ENCODE data around the gene MAPK8IP2.

MAPK8IP2 gene

DNA sequence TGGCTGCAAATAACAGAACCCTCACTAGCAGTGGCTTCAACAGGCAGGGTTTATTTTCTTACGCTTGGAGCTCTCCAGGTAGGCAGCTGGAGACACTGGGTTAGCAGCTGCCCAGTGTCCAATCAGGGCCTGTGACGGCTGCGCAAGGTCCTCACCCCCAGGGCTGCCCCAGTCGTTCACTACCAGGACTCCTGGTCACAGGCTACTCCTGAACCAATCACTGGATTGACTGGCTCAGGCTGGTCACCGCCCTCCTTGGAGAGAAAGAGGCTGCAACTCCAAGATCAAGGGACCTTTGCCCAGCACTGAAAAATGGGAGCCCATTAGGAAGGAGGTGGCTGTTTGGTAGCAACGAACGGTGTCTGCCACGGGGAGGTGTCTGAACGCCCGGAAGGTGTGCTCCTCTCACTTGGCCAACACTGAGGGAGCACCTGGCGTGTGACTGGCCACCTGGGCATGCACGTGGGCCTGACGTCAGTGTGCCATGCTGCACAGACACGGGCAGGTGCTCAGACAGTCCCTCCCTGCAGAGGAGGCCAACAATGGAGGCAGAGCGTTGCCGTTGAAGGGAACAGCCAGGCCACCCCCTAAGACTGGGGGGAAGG lies 22.2 kb downstream of the MAPK8IP2 start:
- no peak for DNase-seq (ENCODE audit: low spot score)
- TF ChIP-seq, protein P1, sequence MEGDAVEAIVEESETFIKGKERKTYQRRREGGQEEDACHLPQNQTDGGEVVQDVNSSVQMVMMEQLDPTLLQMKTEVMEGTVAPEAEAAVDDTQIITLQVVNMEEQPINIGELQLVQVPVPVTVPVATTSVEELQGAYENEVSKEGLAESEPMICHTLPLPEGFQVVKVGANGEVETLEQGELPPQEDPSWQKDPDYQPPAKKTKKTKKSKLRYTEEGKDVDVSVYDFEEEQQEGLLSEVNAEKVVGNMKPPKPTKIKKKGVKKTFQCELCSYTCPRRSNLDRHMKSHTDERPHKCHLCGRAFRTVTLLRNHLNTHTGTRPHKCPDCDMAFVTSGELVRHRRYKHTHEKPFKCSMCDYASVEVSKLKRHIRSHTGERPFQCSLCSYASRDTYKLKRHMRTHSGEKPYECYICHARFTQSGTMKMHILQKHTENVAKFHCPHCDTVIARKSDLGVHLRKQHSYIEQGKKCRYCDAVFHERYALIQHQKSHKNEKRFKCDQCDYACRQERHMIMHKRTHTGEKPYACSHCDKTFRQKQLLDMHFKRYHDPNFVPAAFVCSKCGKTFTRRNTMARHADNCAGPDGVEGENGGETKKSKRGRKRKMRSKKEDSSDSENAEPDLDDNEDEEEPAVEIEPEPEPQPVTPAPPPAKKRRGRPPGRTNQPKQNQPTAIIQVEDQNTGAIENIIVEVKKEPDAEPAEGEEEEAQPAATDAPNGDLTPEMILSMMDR (IDR thresholded peaks at IDR 0.05; ENCODE audit: extremely low read depth, insufficient read depth, missing control alignments), result no peak
- in situ Hi-C loops (cut with MboI; ENCODE audit: low pct_unique_long_range_greater_than_20kb, low sequenced_read_pairs, unreplicated experiment), result no loop called here

DNA sequence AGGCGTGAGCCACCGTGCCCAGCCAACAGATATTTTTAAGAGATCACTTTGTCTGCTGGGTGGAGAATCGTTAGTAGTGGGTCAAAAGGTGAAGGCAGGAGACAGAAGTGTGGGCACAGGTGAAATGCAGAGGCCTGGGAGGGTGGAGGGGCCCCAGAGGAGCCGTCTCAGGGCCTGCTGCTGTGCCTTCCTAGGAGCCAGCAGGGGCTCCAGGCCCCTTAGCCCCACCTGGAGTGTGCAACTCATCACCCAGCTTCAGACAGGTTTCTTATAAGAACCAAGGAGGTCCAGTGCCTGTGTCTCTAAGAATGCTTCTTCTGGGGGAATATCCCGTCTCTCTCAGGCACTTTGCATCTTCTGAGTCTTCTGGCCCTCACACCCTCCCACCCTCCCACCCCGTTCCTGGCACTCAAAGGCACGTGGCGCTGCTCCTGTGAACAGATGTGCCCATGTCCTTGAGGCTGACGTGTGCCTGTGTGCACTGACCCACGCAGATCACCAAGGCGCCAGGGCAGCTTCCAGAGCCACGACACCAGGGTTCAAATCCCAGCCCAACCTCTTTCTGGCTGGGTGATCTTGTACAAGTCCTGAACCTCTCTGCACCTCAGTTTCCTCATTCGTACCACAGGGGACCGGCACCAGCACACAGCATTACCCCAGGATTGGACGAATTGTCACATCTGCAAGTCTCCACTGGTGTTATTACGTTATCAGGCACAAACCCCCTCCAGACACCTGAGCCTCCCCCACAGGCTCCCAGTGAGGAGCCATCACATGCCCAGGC lies 23.9 kb downstream of the MAPK8IP2 start:
- DNase-seq (ENCODE audit: low spot score), result no peak
- in situ Hi-C loops (cut with MboI; ENCODE audit: low pct_unique_long_range_greater_than_20kb, low sequenced_read_pairs, unreplicated experiment), result no loop called here
- TF ChIP-seq, protein P1 (IDR thresholded peaks at IDR 0.05; ENCODE audit: extremely low read depth, insufficient read depth, missing control alignments), result no peak

DNA sequence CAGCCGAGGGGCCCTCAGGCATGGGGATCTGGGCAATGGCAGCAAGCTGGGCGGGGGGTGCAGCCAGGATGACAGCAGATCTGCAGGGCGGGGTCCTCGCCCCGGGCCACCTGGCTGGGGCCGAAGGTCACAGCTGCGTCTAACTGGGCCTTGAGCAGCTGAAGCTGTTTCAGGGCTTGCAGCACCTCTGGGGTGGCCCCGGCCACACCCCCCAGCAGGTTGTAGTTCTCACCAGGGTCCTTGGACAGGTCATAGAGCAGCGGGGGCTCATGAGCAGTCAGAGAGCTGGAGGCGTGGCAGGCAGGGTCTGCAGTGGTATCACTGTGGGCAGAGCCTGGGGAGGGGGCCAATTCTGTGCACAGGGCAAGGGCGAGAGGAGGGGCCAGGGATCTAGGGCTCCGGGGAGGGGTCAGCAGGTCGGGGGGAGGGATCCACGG lies 24.6 kb downstream of the MAPK8IP2 start:
- TF ChIP-seq, protein P1 (IDR thresholded peaks at IDR 0.05; ENCODE audit: extremely low read depth, insufficient read depth, missing control alignments), result no peak
- DNase-seq (ENCODE audit: low spot score), result no peak
- in situ Hi-C loops (cut with MboI; ENCODE audit: low pct_unique_long_range_greater_than_20kb, low sequenced_read_pairs, unreplicated experiment), result no loop called here

DNA sequence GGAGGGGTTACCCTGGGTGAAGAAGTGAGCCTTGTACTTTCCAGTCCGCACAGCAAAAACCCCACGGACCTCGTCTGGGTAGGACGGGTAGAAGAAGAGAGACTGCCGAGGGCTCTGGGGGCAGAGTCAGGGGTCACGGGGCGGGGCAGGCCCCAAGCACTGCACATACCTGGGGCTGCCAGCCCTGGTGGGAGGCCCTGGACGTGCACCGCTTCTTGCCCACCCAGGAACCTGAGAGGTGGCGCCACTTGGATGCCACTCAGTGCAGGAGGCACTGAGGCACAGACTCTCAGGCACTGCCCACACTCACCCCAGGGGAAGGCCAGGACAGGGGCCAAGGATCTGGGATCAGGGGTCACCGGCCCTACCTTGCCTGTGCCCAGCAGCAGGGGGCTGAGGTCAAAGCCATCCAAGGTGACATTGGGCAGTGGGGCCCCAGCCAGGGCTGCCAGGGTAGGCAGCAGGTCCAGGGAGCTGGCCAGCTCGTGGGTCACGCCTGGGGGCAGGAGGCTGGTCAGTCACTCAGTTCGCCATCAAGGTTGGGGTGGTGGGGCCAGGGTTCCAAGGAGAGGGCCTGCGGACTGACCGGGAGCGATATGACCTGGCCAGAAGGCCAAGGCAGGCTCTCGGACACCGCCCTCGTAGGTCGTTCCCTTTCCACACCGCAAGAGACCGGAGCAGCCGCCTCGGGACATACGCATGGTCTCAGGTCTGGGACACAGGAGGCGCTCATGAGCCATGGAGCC lies 25.1 kb downstream of the MAPK8IP2 start:
- TF ChIP-seq, protein P1 (IDR thresholded peaks at IDR 0.05; ENCODE audit: extremely low read depth, insufficient read depth, missing control alignments), result peak; percentile 22
- no peak for DNase-seq (ENCODE audit: low spot score)
- in situ Hi-C loops (cut with MboI; ENCODE audit: low pct_unique_long_range_greater_than_20kb, low sequenced_read_pairs, unreplicated experiment), result no loop called here

DNA sequence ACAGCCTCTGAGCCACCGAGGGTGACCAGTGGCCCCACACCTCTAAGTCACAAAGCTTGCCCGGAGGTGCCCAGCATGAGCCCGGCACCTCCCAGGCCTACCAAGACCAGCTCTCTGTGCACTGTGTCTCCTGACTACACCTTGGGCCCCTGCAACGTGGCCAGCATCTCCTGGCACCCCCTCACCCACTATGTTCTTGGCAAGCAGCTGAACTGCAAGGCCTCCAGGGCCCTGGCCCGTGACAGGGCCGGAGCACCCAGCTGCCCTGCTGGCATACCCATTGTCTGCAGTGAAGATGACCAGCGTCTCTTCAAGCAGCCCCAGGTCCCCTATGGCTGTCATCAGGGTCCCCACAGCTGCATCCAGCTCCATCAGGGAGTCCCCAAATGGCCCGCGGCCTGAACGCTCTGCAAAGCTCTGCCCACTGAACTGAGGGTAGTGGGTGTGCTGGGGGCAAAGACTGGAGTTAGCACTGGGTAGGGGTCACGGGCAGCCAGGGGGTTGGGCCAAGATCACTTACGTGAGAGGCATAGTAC lies 25.8 kb downstream of the MAPK8IP2 start:
- no peak for DNase-seq (ENCODE audit: low spot score)
- TF ChIP-seq, protein P1 (IDR thresholded peaks at IDR 0.05; ENCODE audit: extremely low read depth, insufficient read depth, missing control alignments), result no peak
- in situ Hi-C loops (cut with MboI; ENCODE audit: low pct_unique_long_range_greater_than_20kb, low sequenced_read_pairs, unreplicated experiment), result no loop called here

DNA sequence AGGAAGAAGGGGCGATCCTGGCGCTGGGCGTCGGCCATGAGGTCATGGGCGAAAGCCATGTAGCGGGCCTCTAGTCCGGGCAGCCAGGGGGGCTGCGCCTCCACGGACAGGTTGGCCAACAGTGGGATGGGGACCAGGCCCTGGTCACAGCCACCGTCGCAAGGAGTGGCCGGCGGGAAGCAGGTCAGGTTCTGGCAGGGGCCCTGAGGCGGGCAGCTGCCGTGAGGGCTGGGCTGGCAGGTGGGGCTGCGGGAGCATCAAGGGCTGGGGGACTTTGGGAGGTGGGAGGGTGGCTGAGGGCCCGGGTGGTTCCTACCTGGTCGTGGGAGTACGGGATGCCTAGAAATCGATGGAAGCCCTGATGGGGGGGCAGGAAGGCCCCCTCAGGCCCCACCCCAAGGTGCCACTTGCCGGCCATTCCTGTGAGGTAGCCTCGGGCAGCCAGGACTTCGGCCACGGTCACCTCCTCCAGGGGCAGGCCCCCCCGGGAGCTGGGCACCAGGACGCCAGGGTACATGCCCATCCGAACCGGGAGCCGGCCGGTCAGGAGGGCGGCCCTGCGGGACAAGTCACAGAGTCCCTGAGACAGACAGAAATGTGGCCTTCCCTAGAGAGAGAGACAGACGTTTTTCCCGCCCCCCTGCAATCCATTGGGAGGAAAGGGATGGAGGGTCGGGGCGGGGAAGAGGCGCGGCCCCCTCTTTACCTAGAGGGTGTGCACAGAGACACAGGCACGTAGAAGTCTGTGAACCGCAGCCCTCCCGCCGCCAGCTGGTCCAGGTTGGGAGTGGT lies 26.5 kb downstream of the MAPK8IP2 start:
- in situ Hi-C loops (cut with MboI; ENCODE audit: low pct_unique_long_range_greater_than_20kb, low sequenced_read_pairs, unreplicated experiment), result no loop called here
- DNase-seq (ENCODE audit: low spot score), result no peak
- TF ChIP-seq, protein P1 (IDR thresholded peaks at IDR 0.05; ENCODE audit: extremely low read depth, insufficient read depth, missing control alignments), result no peak

Data from GM13977 (cell line).